ENCODE data around the gene PCSK6. TPM values are rescaled to one million over a fixed set of nuclear protein-coding genes. Genes with fewer than 3 reads are reported as not detected.

The PCSK6 gene
- total and polyA plus RNA-seq, 8 donors = 2.8 to 91.5 (median 17.8) TPM

- Histone ChIP-seq H3K4me3 (no peak overlapping the region), H3K27me3 (no peaks in the 10 kb centered on the region), H3K4me1 (peaks cover 0 to 2% (median 0%) of the 10 kb centered on the region in 4 donors), H3K36me3 (peaks cover 0 to 17% (median 1%) of the 10 kb centered on the region in 4 donors), H3K9me3 (peaks cover 0 to 7% (median 1%) of the 10 kb centered on the region in 4 donors), H3K27ac (no peak overlapping the region)
- WGBS, 5 donors = 86 to 94% (median 90%) methylated on average over 8 of the region's 8 CpGs
- TF ChIP-seq POLR2AphosphoS5 (IDR thresholded peaks at IDR 0.05) (no peak), POLR2A (IDR thresholded peaks at IDR 0.05) (no peak), CTCF (IDR thresholded peaks at IDR 0.05) (no peak), EP300 (IDR thresholded peaks at IDR 0.05) (no peak)
- intact Hi-C loops (cut with DNase I; ENCODE audit: low total_unique reads) = no loop called here
- no peak for DNase-seq
These were observed 126.4 kb downstream of the PCSK6 start for GRCh38 chr15:101362986-101363566.

- intact Hi-C loops (cut with DNase I; ENCODE audit: low total_unique reads) = no loop called here
- TF ChIP-seq POLR2A (IDR thresholded peaks at IDR 0.05) = no peak
- Histone ChIP-seq H3K27ac (no peak overlapping the region), H3K27me3 (no peaks in the 10 kb centered on the region), H3K4me3 (no peak overlapping the region), H3K9me3 (peaks cover 0 to 7% (median 1%) of the 10 kb centered on the region in 4 donors), H3K4me1 (peaks cover 0 to 7% (median 2%) of the 10 kb centered on the region in 4 donors), H3K36me3 (peaks cover 0 to 17% (median 1%) of the 10 kb centered on the region in 4 donors)
- WGBS, 5 donors = 94 to 97% (median 97%) methylated on average over 10 of the region's 10 CpGs
- no peak for DNase-seq
These were observed 127.1 kb downstream of the PCSK6 start for GRCh38 chr15:101362359-101362758.

- intact Hi-C loops (cut with DNase I; ENCODE audit: low total_unique reads) = no loop called here
- WGBS, 5 donors = 64 to 89% (median 86%) methylated on average over 4 of the region's 4 CpGs
- Histone ChIP-seq H3K27me3 (no peaks in the 10 kb centered on the region), H3K4me3 (no peak overlapping the region), H3K27ac (no peak overlapping the region), H3K36me3 (peaks cover 0 to 17% (median 1%) of the 10 kb centered on the region in 4 donors), H3K4me1 (peaks cover 0 to 15% (median 2%) of the 10 kb centered on the region in 4 donors), H3K9me3 (peaks cover 0 to 7% (median 1%) of the 10 kb centered on the region in 4 donors)
- no peak for DNase-seq
- no peak for TF ChIP-seq POLR2AphosphoS5 (IDR thresholded peaks at IDR 0.05)
These were observed 128.1 kb downstream of the PCSK6 start for GRCh38 chr15:101361418-101361817.

- no peak for DNase-seq
- Histone ChIP-seq H3K4me1 (peaks cover 0 to 15% (median 2%) of the 10 kb centered on the region in 4 donors), H3K27ac (no peak overlapping the region), H3K9me3 (no peaks in the 10 kb centered on the region), H3K36me3 (no peaks in the 10 kb centered on the region), H3K27me3 (no peaks in the 10 kb centered on the region), H3K4me3 (no peak overlapping the region)
- intact Hi-C loops (cut with DNase I; ENCODE audit: low total_unique reads) = no loop called here
- 69 to 85% (median 73%) methylated on average over 6 to 9 of the region's 9 CpGs for WGBS, 5 donors
- TF ChIP-seq CTCF (IDR thresholded peaks at IDR 0.05) (no peak), POLR2AphosphoS5 (IDR thresholded peaks at IDR 0.05) (no peak), POLR2A (IDR thresholded peaks at IDR 0.05) (no peak), EP300 (IDR thresholded peaks at IDR 0.05) (no peak)
These were observed 130.1 kb downstream of the PCSK6 start for GRCh38 chr15:101359365-101359947.

GRCh38 chr15:101358895-101359294, 130.6 kb downstream of the PCSK6 start:
- H3K27me3 ChIP-seq = no peaks in the 10 kb centered on the region
- peaks cover 0 to 15% (median 2%) of the 10 kb centered on the region in 4 donors for H3K4me1 ChIP-seq
- H3K36me3 ChIP-seq = no peaks in the 10 kb centered on the region
- intact Hi-C loops (cut with DNase I; ENCODE audit: low total_unique reads) = no loop called here
- no peak overlapping the region for H3K4me3 ChIP-seq
- DNase-seq = no peak
- TF ChIP-seq CTCF (IDR thresholded peaks at IDR 0.05) (no peak), POLR2AphosphoS5 (IDR thresholded peaks at IDR 0.05) (no peak)
- WGBS, 5 donors = 76 to 93% (median 81%) methylated on average over 4 to 7 of the region's 7 CpGs
- no peaks in the 10 kb centered on the region for H3K9me3 ChIP-seq
- no peak overlapping the region for H3K27ac ChIP-seq

All from stomach (tissue), 9 donors.